GM19438 (cell line): ENCODE data around the gene TM9SF4.
"Not testable (repeated sequence)": the region's sequence is repeated elsewhere in the genome, so short reads cannot be mapped to it uniquely, and the experiment has no call there.

Experiments used
- ATAC-seq: cut with Tn5 transposase; IDR thresholded peaks from one replicate; pipeline ENCODE4 v1.9.1; 2021; ENCODE audit warnings: low read depth; ENCODE audit not compliant: unreplicated experiment

Gene TM9SF4

GRCh38 chr20:32184961-32185603 lies 75.6 kb downstream of the TM9SF4 start:
- ATAC-seq, result no peak

- no peak for ATAC-seq
Observed at GRCh38 chr20:32186506-32186905, 77.0 kb downstream of the TM9SF4 start.

- ATAC-seq, result no peak
Observed at GRCh38 chr20:32188376-32189122, 79.0 kb downstream of the TM9SF4 start.

GRCh38 chr20:32189123-32189410 lies 79.6 kb downstream of the TM9SF4 start:
- ATAC-seq, result no peak

GRCh38 chr20:32189691-32190615 lies 80.4 kb downstream of the TM9SF4 start:
- no peak for ATAC-seq

GRCh38 chr20:32190616-32191415 lies 81.3 kb downstream of the TM9SF4 start:
- no peak for ATAC-seq

- no peak for ATAC-seq
Observed at GRCh38 chr20:32191422-32191821, 81.9 kb downstream of the TM9SF4 start.

GRCh38 chr20:32191873-32192272 lies 82.4 kb downstream of the TM9SF4 start:
- no peak for ATAC-seq

- ATAC-seq, result no peak
Observed at GRCh38 chr20:32192698-32193097, 83.2 kb downstream of the TM9SF4 start.

GRCh38 chr20:32193336-32193735 lies 83.8 kb downstream of the TM9SF4 start:
- not testable (repeated sequence) for ATAC-seq

- no peak for ATAC-seq
Observed at GRCh38 chr20:32193996-32194395, 84.5 kb downstream of the TM9SF4 start.

- no peak for ATAC-seq
Observed at GRCh38 chr20:32195581-32195980, 86.1 kb downstream of the TM9SF4 start.

GRCh38 chr20:32196613-32197012 lies 87.1 kb downstream of the TM9SF4 start:
- ATAC-seq, result not testable (repeated sequence)

- ATAC-seq, result not testable (repeated sequence)
Observed at GRCh38 chr20:32197136-32197535, 87.6 kb downstream of the TM9SF4 start.

GRCh38 chr20:32199006-32199405 lies 89.5 kb downstream of the TM9SF4 start:
- ATAC-seq, result no peak

- no peak for ATAC-seq
Observed at GRCh38 chr20:32201296-32201976, 91.9 kb downstream of the TM9SF4 start.

- ATAC-seq, result no peak
Observed at GRCh38 chr20:32201977-32202363, 92.5 kb downstream of the TM9SF4 start.

- no peak for ATAC-seq
Observed at GRCh38 chr20:32203356-32204204, 94.1 kb downstream of the TM9SF4 start.
